Cardiac fibroblast (primary cell): ENCODE data around the gene CEP112.

Experiments used
- DNase-seq, 2 donors: peaks; one replicate each; pipeline versions ENCODE4 v3.0.0 to v3.0.0-alpha.2; 2010; ENCODE audit warnings: low read depth in 2 of 2
- H3K4me3 ChIP-seq, 2 donors: replicated peaks in 1 of 2; 1 replicate in 1 of 2; 2 replicates in 1 of 2; pipeline ENCODE4 v1.5.1; 2011; ENCODE audit warnings: low read depth in 2 of 2, low read length in 2 of 2, mild to moderate bottlenecking in 2 of 2, moderate library complexity in 1 of 2
- TF ChIP-seq, protein P1 (sequence below): IDR thresholded peaks from one replicate; pipeline ENCODE4 v1.5.1; 2011; ENCODE audit warnings: low read depth, mild to moderate bottlenecking, low read length, inconsistent platforms

The CEP112 gene

DNA sequence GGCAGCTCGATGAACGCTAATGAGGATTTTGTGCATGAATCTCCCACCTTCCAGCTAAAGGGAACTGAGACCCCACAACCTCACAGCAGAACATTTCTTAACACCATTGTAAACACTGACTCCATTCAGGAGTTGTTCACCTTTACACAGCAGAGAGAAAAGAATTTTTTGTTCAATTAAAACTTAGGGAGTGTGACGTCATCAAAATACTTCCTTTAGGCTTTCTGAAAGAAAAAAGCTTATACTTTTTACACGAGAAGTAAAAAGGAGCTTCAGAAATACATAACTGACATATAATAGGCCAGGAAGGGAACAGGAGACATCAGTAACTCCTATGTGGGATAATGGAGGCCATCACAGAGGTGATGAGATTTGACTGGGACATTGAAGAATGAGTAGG is 532.4 kb downstream of the CEP112 start:
- TF ChIP-seq, protein P1, sequence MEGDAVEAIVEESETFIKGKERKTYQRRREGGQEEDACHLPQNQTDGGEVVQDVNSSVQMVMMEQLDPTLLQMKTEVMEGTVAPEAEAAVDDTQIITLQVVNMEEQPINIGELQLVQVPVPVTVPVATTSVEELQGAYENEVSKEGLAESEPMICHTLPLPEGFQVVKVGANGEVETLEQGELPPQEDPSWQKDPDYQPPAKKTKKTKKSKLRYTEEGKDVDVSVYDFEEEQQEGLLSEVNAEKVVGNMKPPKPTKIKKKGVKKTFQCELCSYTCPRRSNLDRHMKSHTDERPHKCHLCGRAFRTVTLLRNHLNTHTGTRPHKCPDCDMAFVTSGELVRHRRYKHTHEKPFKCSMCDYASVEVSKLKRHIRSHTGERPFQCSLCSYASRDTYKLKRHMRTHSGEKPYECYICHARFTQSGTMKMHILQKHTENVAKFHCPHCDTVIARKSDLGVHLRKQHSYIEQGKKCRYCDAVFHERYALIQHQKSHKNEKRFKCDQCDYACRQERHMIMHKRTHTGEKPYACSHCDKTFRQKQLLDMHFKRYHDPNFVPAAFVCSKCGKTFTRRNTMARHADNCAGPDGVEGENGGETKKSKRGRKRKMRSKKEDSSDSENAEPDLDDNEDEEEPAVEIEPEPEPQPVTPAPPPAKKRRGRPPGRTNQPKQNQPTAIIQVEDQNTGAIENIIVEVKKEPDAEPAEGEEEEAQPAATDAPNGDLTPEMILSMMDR = no peak
- no peak overlapping the region for H3K4me3 ChIP-seq
- DNase-seq = no peak

DNA sequence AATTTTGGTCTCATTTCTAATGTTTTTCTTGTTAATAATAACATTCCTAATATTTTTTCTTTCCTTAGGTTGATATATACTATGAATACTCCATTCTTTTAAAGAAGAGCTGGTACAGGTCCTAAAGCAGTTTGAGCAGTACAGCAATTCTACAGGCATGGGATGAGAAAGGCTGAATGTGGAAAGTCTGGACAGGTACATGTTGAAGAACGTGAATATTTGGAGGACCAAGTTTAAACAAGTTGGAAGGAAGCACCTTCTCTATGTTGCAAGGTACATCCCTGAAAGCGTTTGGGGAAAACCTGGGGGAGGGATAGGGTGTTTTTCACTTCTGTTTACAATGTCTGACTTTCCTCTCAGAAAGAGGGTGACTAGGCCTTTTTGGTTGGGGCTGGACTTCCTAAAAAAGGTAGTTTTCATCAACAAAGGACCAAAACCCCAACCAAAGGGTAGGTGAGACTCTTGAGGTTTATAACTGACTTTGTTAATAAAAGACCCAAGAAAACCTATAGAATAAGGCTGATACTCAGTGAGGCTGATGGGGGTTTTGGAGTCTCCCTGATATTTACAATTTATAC is 534.6 kb downstream of the CEP112 start:
- no peak overlapping the region for H3K4me3 ChIP-seq
- no peak for DNase-seq
- TF ChIP-seq, protein P1 = no peak

DNA sequence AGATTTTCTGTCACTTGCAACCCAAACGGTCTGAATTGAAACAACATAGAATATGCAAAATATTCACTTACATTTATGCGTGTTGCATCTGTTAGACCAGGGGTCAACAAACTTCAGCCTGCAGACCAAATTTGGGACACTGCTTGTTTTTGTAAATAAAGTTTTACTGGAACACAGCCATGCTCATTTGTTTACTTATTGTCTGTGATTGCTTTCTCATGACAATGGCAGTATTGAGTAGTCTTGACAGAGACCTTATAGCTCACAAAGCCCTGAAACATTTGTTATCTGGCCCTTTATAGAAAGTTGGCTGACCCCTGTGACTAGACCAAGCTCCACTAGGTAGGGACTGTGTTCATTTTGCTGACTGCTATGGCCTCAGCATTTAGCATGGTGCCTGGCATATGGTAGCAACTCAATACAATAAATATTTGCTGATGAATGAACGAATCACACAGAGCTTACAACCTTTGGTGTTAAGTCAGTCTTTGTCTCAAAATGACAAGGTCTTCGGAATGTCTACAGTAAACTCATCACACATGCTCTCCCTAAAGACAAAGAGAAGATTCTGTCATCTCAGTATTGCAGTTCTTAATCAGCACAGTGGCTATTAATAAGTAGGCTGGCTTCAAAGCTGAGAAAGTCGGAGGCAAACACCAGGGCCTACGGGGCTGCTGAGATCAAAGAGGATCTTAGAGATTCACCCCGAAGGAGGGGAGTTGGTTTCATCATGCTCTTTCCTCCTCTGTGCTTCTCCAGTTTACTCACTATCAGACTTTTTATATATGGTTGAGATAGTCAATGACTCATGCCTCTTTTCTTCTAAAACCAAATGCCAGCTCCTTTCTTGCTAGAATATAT is 535.3 kb downstream of the CEP112 start:
- TF ChIP-seq, protein P1 = no peak
- peak in 1 of 2 donors; percentile 31 for DNase-seq
- no peak overlapping the region for H3K4me3 ChIP-seq

DNA sequence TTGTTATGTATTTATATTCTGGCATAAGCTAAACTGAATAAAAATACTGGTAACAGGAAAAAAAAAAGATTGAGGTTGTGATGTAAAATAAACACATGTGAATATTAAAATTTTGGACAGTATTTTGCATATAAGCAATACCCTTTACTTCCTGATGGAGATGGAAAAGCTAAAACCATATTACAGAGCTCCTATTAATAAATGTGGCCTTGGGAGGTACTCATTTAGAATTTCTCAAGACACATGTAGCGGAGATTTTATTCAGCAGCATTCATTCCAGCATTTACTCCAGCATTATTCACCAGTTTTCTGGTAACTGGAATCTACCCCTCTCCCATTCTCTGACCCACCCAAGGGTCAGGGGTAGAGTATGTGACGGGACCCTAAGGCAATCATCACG is 536.2 kb downstream of the CEP112 start:
- DNase-seq = no peak
- H3K4me3 ChIP-seq = no peak overlapping the region
- TF ChIP-seq, protein P1 = no peak

DNA sequence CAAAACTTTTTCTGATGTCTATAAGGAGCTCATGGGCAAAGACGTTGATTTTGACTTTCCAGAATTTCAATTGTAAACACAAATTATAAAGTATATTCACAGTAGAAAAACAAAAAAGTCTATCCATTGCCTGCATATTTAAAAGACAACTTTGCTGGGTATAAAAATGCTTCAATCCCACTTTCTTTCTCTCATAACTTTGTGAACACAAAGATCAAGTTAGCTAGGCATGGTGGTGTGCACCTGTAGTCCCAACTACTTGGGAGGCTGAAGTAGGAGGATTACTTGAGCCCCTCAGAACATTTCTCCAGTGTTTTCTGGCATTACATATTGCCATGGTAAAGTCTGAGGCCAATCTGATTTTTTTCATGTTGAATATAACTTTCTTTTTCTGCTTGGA is 547.4 kb downstream of the CEP112 start:
- H3K4me3 ChIP-seq = no peak overlapping the region
- TF ChIP-seq, protein P1 = no peak
- DNase-seq = no peak

DNA sequence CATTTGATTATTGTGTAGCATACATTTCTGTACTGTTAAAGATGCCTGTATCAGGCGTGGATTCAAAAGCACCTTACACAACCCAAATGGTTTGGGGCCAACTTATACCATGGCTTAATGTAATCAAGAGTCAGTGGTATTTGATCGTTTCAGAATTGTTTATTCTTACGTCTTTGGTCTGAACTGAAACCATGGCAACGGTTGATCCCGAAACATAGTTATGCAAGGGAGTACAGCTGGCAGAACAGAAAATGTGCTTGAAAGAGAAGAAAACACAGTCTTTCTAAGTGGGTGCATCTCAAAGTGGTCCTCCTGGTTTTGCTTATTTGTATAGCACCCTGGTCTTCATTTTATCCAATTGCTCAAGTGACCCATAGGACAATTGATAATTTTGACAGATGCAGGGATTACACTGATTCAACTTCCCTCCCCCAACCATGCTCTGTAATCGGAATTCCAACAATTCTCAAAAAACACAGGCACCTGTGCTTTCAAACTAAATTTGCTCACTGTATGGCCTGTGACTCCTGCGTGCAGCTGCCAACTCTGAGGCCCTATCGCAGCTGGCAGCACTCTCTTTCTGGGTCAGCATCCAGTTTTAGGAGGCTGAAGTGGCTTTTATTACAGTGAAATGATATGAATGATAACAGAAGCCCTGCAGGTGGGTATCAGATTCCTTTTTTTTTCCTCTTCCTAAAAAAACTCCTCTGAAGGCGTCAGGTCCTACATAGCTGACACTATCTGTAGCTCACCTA is 553.5 kb downstream of the CEP112 start:
- DNase-seq = peak; percentile 26 to 41
- TF ChIP-seq, protein P1 = no peak
- no peak overlapping the region for H3K4me3 ChIP-seq
